ENCODE measurements around the gene SLC49A3. TPM values are rescaled to one million over a fixed set of nuclear protein-coding genes. Genes with fewer than 3 reads are reported as not detected.
A peak's percentile ranks its signal among the peaks of the same experiment; 100 is the strongest.

SLC49A3 gene
- total RNA-seq, 2 donors from 2014 or later: 0.59 to 1.3 TPM

GRCh38 chr4:656436-657337 lies 32.3 kb downstream of the SLC49A3 start:
- ATAC-seq (no peak), DNase-seq (ENCODE audit: low spot score in 2 of 2) (no peak)
- H3K36me3 Mint-ChIP-seq: peaks cover 0 to 15% of the 10 kb centered on the region in 2 donors

GRCh38 chr4:655464-656151 lies 33.3 kb downstream of the SLC49A3 start:
- no peak for DNase-seq (ENCODE audit: low spot score in 2 of 2)
- H3K9me3 Mint-ChIP-seq: peaks cover 0 to 7% of the 10 kb centered on the region in 2 donors

More at GRCh38 chr4:656436-657337, 32.3 kb downstream of the SLC49A3 start:
- peaks cover 5 to 13% of the 10 kb centered on the region in 2 donors for H3K9me3 Mint-ChIP-seq
- no peak overlapping the region for H3K27ac Mint-ChIP-seq

GRCh38 chr4:654871-655463 lies 34.0 kb downstream of the SLC49A3 start:
- ATAC-seq (no peak), DNase-seq (ENCODE audit: low spot score in 2 of 2) (no peak)
- peaks cover 0 to 3% of the 10 kb centered on the region in 2 donors for H3K36me3 Mint-ChIP-seq
- peaks cover 0 to 3% of the 10 kb centered on the region in 2 donors for H3K9me3 Mint-ChIP-seq
- H3K27ac Mint-ChIP-seq: no peak overlapping the region

More at GRCh38 chr4:655464-656151, 33.3 kb downstream of the SLC49A3 start:
- Mint-ChIP-seq H3K27ac (no peak overlapping the region), H3K36me3 (peaks cover 0 to 9% of the 10 kb centered on the region in 2 donors)
- no peak for ATAC-seq

- H3K36me3 Mint-ChIP-seq: no peaks in the 10 kb centered on the region
- DNase-seq (ENCODE audit: low spot score in 2 of 2) (no peak), ATAC-seq (no peak)
- H3K27ac Mint-ChIP-seq: no peak overlapping the region
- H3K9me3 Mint-ChIP-seq: no peaks in the 10 kb centered on the region
These were observed 34.5 kb downstream of the SLC49A3 start for GRCh38 chr4:654503-654845.

GRCh38 chr4:653831-654502 lies 35.0 kb downstream of the SLC49A3 start:
- H3K36me3 Mint-ChIP-seq: no peaks in the 10 kb centered on the region
- DNase-seq (ENCODE audit: low spot score in 2 of 2): no peak
- no peak for ATAC-seq
- H3K27ac Mint-ChIP-seq: no peak overlapping the region
- H3K9me3 Mint-ChIP-seq: no peaks in the 10 kb centered on the region

- no peaks in the 10 kb centered on the region for H3K36me3 Mint-ChIP-seq
- DNase-seq (ENCODE audit: low spot score in 2 of 2) (no peak), ATAC-seq (no peak)
- H3K27ac Mint-ChIP-seq: no peak overlapping the region
- no peaks in the 10 kb centered on the region for H3K9me3 Mint-ChIP-seq
These were observed 35.7 kb downstream of the SLC49A3 start for GRCh38 chr4:653080-653821.

GRCh38 chr4:651884-652642 lies 36.9 kb downstream of the SLC49A3 start:
- DNase-seq (ENCODE audit: low spot score in 2 of 2) (no peak), ATAC-seq (no peak)
- no peak overlapping the region for H3K27ac Mint-ChIP-seq
- H3K9me3 Mint-ChIP-seq: no peaks in the 10 kb centered on the region
- H3K36me3 Mint-ChIP-seq: no peaks in the 10 kb centered on the region

- Mint-ChIP-seq H3K9me3 (no peaks in the 10 kb centered on the region), H3K27ac (no peak overlapping the region), H3K36me3 (peaks cover 0 to 4% of the 10 kb centered on the region in 2 donors)
- DNase-seq (ENCODE audit: low spot score in 2 of 2) (no peak), ATAC-seq (no peak)
These were observed 37.7 kb downstream of the SLC49A3 start for GRCh38 chr4:650951-651883.

GRCh38 chr4:650461-650860 lies 38.5 kb downstream of the SLC49A3 start:
- Mint-ChIP-seq H3K9me3 (peaks cover 0 to 5% of the 10 kb centered on the region in 2 donors), H3K36me3 (peaks cover 0 to 4% of the 10 kb centered on the region in 2 donors), H3K27ac (no peak overlapping the region)
- DNase-seq (ENCODE audit: low spot score in 2 of 2): no peak
- ATAC-seq: no peak

- peaks cover 0 to 5% of the 10 kb centered on the region in 2 donors for H3K9me3 Mint-ChIP-seq
- ATAC-seq (no peak), DNase-seq (ENCODE audit: low spot score in 2 of 2) (no peak)
- peaks cover 0 to 4% of the 10 kb centered on the region in 2 donors for H3K36me3 Mint-ChIP-seq
- H3K27ac Mint-ChIP-seq: no peak overlapping the region
These were observed 39.1 kb downstream of the SLC49A3 start for GRCh38 chr4:649751-650310.

- no peak overlapping the region for H3K27ac Mint-ChIP-seq
- ATAC-seq: no peak
These were observed 39.7 kb downstream of the SLC49A3 start for GRCh38 chr4:649293-649625.

GRCh38 chr4:648579-649292 lies 40.2 kb downstream of the SLC49A3 start:
- Mint-ChIP-seq H3K9me3 (peaks cover 0 to 5% of the 10 kb centered on the region in 2 donors), H3K27ac (no peak overlapping the region), H3K36me3 (peaks cover 0 to 4% of the 10 kb centered on the region in 2 donors)
- ATAC-seq (no peak), DNase-seq (ENCODE audit: low spot score in 2 of 2) (no peak)

More at GRCh38 chr4:649293-649625, 39.7 kb downstream of the SLC49A3 start:
- peaks cover 0 to 5% of the 10 kb centered on the region in 2 donors for H3K9me3 Mint-ChIP-seq
- H3K36me3 Mint-ChIP-seq: peaks cover 0 to 4% of the 10 kb centered on the region in 2 donors
- DNase-seq (ENCODE audit: low spot score in 2 of 2): no peak

GRCh38 chr4:647481-647880 lies 41.5 kb downstream of the SLC49A3 start:
- H3K36me3 Mint-ChIP-seq: peaks cover 0 to 4% of the 10 kb centered on the region in 2 donors
- no peak overlapping the region for H3K27ac Mint-ChIP-seq
- H3K9me3 Mint-ChIP-seq: peaks cover 0 to 5% of the 10 kb centered on the region in 2 donors
- ATAC-seq (no peak), DNase-seq (ENCODE audit: low spot score in 2 of 2) (no peak)

GRCh38 chr4:646460-646859 lies 42.5 kb downstream of the SLC49A3 start:
- DNase-seq (ENCODE audit: low spot score in 2 of 2) (no peak), ATAC-seq (peak in 1 of 2 donors; percentile 47)
- peaks cover 0 to 4% of the 10 kb centered on the region in 2 donors for H3K36me3 Mint-ChIP-seq
- H3K9me3 Mint-ChIP-seq: peaks cover 0 to 5% of the 10 kb centered on the region in 2 donors
- peak overlapping the region in 1 of 2 donors; percentile 15 for H3K27ac Mint-ChIP-seq

All from activated naive CD4-positive, alpha-beta T cell treated with anti-CD3 and anti-CD28 coated beads, Interleukin-2, amount 50 U/mL, for 72 hours (primary cell).